HepG2 (cell line): ENCODE measurements around the gene ST6GALNAC4. TPM values are rescaled to one million over a fixed set of nuclear protein-coding genes. Genes with fewer than 3 reads are reported as not detected.
A peak's percentile ranks its signal among the peaks of the same experiment; 100 is the strongest.

Experiments
- BCL6 ChIP-seq: IDR thresholded peaks from 2 replicates; pipeline ENCODE4 v1.6.1; 2016; ENCODE audit warnings: missing genetic modification reagents, missing compliant biosample characterization
- CHD2 ChIP-seq: IDR thresholded peaks from 2 replicates; pipeline ENCODE4 v1.6.1; 2011; ENCODE audit warnings: low read depth, low read length, improper control_type of control experiment
- HMGXB3 ChIP-seq: sonication (generic); formaldehyde crosslinking; IDR thresholded peaks from 2 replicates; pipeline ENCODE4 v1.4.0; 2020; ENCODE audit warnings: missing genetic modification reagents, borderline replicate concordance
- JARID2 ChIP-seq: sonication (generic); formaldehyde crosslinking; IDR thresholded peaks from 2 replicates; pipeline ENCODE4 v1.8.1; 2023; ENCODE audit warnings: missing genetic modification reagents, inconsistent platforms; ENCODE audit not compliant: insufficient replicate concordance
- MAFG ChIP-seq: sonication (generic); formaldehyde crosslinking; IDR thresholded peaks from 2 replicates; pipeline ENCODE4 v1.5.1; 2020; ENCODE audit warnings: mild to moderate bottlenecking, missing genetic modification reagents
- MED13 ChIP-seq: sonication (generic); formaldehyde crosslinking; IDR thresholded peaks from 2 replicates; pipeline ENCODE4 v1.5.0; 2020; ENCODE audit warnings: missing genetic modification reagents
- NFYC ChIP-seq: IDR thresholded peaks from 2 replicates; pipeline ENCODE4 v1.6.1; 2016; ENCODE audit warnings: missing genetic modification reagents, missing compliant biosample characterization
- PAF1 ChIP-seq: IDR thresholded peaks from 2 replicates; pipeline ENCODE4 v1.6.1; 2016; ENCODE audit warnings: missing genetic modification reagents, missing compliant biosample characterization
- RBAK ChIP-seq: sonication (generic); formaldehyde crosslinking; IDR thresholded peaks from 2 replicates; pipeline ENCODE4 v1.5.1; 2020; ENCODE audit warnings: mild to moderate bottlenecking, missing genetic modification reagents
- REPIN1 ChIP-seq: sonication (generic); formaldehyde crosslinking; IDR thresholded peaks from 2 replicates; pipeline ENCODE4 v1.8.0; 2022; ENCODE audit warnings: missing genetic modification reagents, low read depth, mild to moderate bottlenecking, borderline replicate concordance
- ZFP90 ChIP-seq: sonication (generic); formaldehyde crosslinking; IDR thresholded peaks from 2 replicates; pipeline ENCODE4 v1.8.0; 2022; ENCODE audit warnings: missing genetic modification reagents, mild to moderate bottlenecking, inconsistent platforms, borderline replicate concordance
- ZNF142 ChIP-seq: sonication (generic); formaldehyde crosslinking; IDR thresholded peaks from 2 replicates; pipeline ENCODE4 v1.4.0; 2020; ENCODE audit warnings: missing genetic modification reagents
- ZNF331 ChIP-seq: sonication (generic); formaldehyde crosslinking; IDR thresholded peaks from 2 replicates; pipeline ENCODE4 v1.4.0; 2020; ENCODE audit warnings: missing genetic modification reagents
- ZNF382 ChIP-seq: sonication (generic); formaldehyde crosslinking; IDR thresholded peaks from 2 replicates; pipeline ENCODE4 v1.5.0; 2020; ENCODE audit warnings: missing genetic modification reagents, mild to moderate bottlenecking, borderline replicate concordance
- ZNF496 ChIP-seq: sonication (generic); formaldehyde crosslinking; IDR thresholded peaks from 2 replicates; pipeline ENCODE4 v1.8.1; 2023; ENCODE audit warnings: mild to moderate bottlenecking, moderate library complexity, missing genetic modification reagents; ENCODE audit not compliant: insufficient replicate concordance
- ZNF615 ChIP-seq: sonication (generic); formaldehyde crosslinking; IDR thresholded peaks from 2 replicates; pipeline ENCODE4 v1.5.0; 2020; ENCODE audit warnings: mild to moderate bottlenecking, missing genetic modification reagents, borderline replicate concordance
- ZNF781 ChIP-seq: sonication (generic); formaldehyde crosslinking; IDR thresholded peaks from 2 replicates; pipeline ENCODE4 v1.5.1; 2020; ENCODE audit warnings: borderline replicate concordance, mild to moderate bottlenecking, missing genetic modification reagents; ENCODE audit errors: not compliant biosample characterization
- polyA plus RNA-seq, 8 experiments: library from polyadenylated mRNA; depleted of rRNA in 3 of 8; stranded (reverse) in 7 of 8; unstranded in 1 of 8; fragments of >200 nt; fragmentation: Illumina TruSeq in 4 of 8; extraction: Trizol in 4 of 8; gene quantifications; 2 replicates each; pipeline versions ENCODE4 v1.2.1 to v1.2.3, GENCODE V29; 2011 to 2016; ENCODE audit warnings: low read depth in 4 of 8, missing spikeins in 1 of 8, mixed read lengths in 1 of 8; ENCODE audit not compliant: insufficient read depth in 1 of 8
- total RNA-seq, 5 experiments: library from RNA; depleted of rRNA; stranded (reverse); fragments of >200 nt; fragmentation: Illumina TruSeq; extraction: Trizol; gene quantifications; 2 replicates each; pipeline ENCODE4 v1.2.3, GENCODE V29; 2016; ENCODE audit warnings: low read depth in 1 of 5

The ST6GALNAC4 gene
- total and polyA plus RNA-seq, 2 of the 13 experiments (the other 11 are each of a cell fraction or from before 2014, with no cell fraction given), result 18.8 to 27.7 TPM

- TF ChIP-seq REPIN1, result peak; percentile 84; the same call in 1 of the 2 replicates
- no peak; the same call in 1 of the 2 replicates for TF ChIP-seq CHD2
- no peak for TF ChIP-seq ZNF382 (CRISPR knock-in tag)
- TF ChIP-seq ZNF781 (CRISPR knock-in tag), result peak; percentile 79
- TF ChIP-seq MED13 (CRISPR knock-in tag), result peak; percentile 77; the same call in 1 of the 2 replicates
- TF ChIP-seq MAFG, result no peak
- no peak for TF ChIP-seq JARID2 (CRISPR knock-in tag)
- TF ChIP-seq ZNF496, result no peak
- no peak for TF ChIP-seq PAF1
- TF ChIP-seq BCL6, result peak; percentile 83
- TF ChIP-seq HMGXB3, result no peak
- TF ChIP-seq RBAK (CRISPR knock-in tag), result peak; percentile 78
- TF ChIP-seq ZNF331 (CRISPR knock-in tag), result peak; percentile 75
- TF ChIP-seq NFYC, result no peak; the same call in 1 of the 2 replicates
- TF ChIP-seq ZNF142 (CRISPR knock-in tag), result peak; percentile 73
- peak; percentile 75; the same call in 1 of the 2 replicates for TF ChIP-seq ZFP90 (CRISPR knock-in tag)
- no peak for TF ChIP-seq ZNF615 (CRISPR knock-in tag)
Observed at GRCh38 chr9:127950513-127951289, 33.9 kb upstream of the ST6GALNAC4 start (continued).
